NCI-H446 (cell line): Measurements from ENCODE around the gene RTN4.

ENCODE experiments used
- DNase-seq, 2 experiments: peaks; one replicate each; lab custom pipeline; 2025; lab: John Stamatoyannopoulos, UW

Gene RTN4

DNA sequence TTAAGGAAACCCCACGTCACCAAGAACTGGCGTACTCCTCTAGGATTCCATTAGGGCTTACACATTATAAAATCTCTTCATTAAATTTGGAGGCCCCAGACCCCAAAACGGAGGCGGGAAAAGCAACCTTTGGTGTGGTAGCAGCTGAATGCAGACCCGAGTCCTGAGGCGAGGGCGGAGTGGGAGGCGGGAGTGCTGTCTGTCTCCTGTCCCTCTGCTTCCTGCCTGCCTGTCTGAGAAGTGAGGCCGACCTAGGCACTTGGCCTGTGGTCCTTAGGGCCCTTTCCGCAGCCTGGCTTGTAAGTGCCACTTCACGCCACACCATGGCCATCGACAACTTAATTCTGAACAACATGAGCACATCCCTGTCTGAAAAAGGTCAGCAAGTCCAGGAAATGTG, 102.1 kb downstream of the RTN4 start:
- no peak for DNase-seq

DNA sequence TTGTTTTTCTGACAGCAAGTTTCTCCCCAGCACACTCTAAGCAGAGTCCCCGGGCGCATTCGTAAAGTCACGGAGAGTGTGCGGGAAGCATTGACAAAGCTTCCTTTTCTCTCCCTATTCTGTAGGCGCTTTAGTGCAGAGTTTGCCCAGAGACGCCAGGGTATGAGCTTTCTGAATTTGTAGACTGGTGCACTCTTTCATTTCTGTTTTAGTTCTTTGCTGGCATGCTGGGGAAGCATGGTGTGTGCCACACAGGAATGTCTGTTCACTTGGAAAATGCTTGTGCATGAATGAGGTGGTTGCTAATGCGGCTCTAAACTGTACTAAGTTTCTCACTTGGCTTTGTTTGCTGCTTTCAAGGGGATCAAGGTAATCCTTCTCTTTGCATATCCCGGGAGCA, 102.6 kb downstream of the RTN4 start:
- no peak for DNase-seq

DNA sequence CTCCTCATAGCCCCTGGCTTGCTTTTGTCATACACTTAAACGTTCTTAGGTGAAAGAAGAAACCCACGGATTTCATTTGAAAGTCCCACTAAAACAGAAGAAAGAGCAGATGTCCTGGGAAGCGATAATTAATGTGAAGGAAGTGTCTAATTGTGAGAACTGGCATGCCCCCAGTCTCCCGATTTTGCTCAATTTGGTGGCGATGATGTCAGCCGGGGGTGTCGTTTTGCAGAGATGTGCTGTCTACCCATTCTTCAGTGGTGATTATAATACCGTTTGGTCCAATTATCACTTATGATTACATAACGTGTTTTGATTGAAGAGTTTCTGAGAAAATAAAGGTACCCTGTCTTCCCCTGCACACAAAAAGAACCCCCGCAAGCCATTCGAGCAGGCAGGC, 103.1 kb downstream of the RTN4 start:
- DNase-seq: no peak

DNA sequence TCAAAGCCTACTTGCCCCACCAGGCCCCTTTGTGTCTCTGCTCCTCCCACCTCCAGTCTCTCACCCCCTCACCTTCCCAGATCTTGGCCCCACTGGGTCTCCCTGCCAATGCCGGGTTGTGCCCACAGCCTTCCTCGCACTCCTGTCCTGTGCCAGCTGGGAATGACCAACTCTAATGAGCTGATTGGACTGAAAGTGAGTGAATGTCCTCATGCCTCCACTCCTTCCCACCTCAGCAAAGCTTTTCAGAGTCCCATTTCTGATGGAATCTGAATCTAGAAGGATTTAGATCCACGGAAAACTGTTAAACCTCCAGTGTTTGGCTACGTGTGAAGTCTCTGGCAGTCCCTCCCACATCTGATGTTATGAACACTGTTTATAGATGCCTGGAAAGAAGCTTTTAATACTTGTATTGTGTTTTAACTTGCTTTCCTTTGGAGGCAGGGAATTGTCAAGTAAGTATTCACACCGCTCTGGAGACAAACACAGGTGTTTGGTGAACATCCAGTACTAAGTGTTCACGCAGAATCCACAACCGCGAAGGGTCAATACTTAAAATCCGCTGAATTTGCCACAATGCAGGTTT, 103.9 kb downstream of the RTN4 start:
- no peak for DNase-seq

DNA sequence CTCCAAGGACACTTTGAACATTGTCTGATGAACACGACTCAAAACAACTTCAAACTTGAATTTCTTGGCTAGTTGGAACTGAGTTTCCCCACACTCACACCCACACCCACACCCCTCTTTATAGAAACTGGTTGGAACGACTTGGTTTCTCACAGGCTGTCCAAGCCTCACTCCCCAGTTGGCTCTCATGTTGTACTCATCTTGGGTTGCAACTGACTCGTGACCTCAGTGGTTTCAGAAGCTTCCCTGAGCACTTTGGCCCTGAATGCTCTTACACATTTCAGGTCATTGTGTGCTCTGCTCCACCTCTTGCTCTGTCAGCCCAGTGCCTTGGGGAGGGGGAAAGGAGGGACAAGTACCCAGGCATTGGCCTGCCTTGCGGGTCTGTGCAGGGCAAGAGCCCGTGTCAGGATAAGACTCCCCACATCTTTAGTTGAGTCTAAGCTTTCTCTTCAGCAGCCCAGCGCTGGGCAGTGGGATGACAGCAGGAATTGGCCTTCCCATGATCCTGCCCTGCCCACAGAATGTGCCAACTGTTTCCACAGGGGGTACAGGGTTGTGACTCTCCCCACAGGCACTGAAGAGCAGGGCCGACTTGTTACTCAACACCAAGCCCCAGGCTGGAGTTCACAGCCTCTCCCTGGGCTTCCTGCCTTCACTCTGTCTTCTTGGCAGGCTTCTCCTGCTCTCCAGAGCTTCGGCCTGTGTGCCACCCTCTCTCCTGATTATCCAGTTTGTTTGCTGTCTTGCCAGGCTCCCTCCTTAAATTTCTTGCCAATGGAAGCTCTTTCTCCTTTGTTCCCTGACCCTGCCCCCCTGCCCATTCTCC, 104.6 kb downstream of the RTN4 start:
- peak; percentile 40 to 76 for DNase-seq

DNA sequence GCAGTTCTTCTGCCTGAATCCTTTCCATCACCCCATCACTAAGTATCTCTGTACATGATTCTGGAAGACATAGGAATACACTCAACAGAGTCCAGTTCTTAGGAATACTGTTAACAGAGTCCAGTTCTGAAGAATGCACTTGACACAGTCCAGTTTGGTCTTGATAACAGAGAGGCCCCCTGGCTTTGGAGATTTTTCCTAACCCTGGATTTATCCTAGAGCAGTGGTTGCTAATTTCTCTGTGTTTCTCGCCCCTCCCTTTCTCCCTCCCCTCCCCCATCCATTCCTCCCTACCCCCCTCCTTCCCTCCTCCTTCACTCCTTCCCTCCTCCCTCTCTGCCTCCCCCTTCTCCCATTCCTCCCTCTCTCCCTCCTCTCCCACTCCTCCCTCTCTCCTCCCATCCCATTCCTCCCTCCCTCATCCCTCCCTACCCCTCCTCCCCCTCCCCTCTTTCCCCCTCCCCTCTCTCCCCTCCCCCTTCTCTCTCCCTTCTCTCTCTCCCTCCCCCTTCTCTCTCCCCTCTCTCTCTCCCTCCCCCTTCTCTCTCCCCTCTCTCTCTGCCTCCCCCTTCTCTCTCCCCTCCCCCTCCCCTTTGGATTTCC, 105.4 kb downstream of the RTN4 start:
- DNase-seq: no peak

DNA sequence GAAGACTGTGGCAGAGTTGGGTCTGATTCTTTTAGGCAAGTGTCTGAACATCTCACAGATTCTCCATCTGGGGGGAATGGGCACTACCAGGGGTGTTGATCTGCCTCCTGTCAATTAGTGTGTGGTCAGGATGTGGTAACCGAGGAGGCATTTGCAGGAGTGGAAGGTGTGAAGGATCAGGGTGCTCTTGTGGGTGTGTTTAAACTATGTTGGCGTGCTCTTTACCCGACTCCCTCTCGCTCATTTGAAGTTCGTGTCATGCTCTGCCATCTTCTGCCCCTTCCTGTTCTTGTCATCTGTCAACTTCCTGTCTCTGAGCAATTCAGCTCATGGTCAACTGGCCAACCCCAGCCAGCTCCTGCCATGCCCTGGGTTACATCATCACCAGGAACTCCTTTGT, 107.9 kb downstream of the RTN4 start:
- DNase-seq: no peak

DNA sequence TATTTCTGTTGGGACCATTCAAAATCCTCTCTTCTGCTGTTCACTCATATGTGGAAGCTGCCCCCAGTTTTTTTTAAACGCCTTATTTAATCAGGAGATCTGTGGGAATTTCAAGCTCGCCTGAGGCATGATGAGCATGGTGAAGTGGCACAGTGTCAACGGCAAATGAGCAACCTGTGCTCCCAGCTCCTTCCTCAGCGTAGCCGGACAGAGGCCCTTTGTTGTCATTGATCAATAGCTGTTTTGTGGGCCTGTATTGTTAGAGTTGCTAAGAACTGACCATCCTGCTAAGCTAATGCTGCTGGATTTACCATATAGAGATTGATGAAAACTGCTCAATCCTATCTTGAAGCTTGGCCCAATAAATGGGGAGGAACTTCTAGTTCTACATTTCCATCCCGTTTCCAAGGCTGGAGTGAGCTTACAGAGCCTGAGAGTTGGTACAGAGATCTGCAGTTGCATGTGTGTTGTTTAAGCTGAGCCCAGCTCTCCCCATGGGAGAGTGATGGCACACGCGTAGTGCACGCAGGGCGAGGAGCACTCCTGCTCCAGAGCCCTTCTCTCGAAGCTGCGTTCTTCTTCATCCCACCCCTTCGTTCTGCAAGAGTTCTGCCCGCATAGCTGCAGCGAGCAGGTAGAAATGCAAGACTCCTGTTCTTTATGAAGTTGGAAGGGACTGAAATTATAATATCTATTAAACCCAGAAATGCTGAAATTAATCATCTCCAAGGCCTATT, 108.8 kb downstream of the RTN4 start:
- no peak for DNase-seq

DNA sequence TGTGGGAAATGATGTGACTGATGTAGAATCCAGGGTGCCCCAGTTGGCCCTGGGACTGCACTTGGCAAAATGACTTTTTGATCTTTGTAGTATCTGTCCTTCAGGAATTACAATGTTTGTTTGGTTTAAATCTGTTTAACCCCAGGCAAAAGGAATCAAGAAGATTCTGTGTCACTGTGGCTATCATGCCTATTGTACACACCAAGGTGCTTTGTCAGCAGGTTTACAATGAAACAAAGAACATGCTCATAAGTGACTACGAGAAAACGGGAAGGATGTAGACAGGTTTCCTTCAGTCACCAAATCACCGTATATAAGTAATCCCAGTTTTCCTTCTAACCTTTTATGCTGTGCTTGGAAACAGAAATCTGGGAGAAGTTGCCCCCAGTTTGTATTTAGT, 109.5 kb downstream of the RTN4 start:
- DNase-seq: no peak

DNA sequence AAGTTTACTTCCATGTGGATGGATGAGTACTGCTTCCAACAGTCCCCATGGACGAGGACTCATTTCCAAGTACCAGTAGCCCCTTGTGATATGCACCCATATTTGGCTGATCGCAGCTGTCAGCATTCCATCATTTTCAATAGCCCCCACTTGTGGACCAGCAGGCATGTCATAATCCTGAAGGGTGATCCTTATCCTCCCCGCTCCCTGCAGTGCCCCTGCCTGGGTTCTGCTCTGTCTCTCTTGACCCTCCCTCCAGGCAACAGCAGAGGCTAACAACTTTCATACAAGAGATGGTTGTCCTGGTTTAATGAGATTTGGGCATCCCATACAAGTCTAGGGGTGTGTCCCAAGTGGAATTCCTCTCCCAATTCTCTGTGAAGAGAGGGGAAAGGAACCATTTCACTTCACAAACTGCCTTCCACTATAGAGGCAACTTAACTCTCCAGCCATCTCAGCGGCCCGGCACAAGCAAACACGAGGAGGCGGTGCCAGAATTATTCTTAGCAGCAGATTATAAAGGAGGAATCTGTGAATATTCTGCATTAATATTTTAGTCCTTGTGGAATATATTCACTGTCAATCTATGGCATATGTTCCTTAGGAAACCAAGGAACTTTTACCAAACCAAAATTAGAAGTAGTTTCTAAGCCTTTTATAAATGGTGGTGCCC, 110.7 kb downstream of the RTN4 start:
- no peak for DNase-seq

DNA sequence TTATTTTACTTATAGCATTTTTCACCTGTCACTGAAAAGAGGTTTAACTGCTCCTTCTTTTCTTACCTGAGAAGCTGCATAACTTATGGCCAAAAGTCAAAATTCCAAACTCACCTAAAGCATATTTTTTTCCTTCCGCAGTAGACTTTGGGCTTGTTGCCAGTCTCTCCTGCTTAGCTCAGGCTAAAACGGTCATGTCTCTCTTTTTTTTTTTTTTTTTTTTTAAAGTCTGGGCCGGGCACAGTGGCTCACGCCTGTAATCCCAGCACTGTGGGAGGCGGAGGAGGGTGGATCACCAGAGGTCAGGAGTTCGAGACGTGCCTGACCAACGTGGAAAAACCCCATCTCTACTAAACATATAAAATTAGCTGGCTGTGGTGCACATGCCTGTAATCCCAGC, 113.5 kb downstream of the RTN4 start:
- DNase-seq: no peak

DNA sequence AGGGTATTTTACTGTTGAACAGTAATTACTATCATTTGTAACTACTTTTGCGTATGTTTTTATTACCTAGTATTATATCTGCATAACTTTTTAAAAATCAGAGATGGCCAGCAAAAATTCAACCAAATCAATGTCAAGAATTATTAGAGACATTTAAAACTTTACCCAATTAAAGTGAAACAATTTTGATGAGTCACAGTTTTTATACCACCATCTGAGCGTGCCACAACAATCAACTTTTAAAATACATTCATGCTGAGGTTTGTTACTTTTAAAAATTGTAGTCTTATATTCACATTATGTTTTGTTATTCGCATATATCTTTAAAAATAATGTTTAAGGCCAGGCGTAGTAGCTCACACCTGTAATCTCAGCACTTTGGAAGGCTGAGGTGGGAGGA, 114.9 kb downstream of the RTN4 start:
- DNase-seq: no peak

DNA sequence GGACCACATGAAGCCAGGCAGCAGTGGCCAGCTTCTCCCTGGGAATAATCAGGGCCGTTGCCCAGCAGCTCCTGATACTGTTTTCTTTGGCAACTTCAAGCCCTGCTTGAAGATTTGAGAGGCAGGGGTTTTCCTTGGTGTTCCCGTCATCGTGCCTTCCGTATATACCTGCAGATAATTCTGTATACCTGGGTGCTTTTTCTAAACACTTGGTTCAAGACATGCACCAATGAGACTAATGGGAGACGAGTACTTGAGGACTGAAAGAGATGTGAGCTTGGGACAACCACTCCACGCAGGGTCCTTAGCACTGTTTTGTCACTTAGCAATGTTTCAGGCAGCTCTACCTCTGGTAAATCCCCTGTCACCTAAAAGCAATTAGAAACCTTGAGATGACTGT, 118.8 kb downstream of the RTN4 start:
- no peak for DNase-seq

DNA sequence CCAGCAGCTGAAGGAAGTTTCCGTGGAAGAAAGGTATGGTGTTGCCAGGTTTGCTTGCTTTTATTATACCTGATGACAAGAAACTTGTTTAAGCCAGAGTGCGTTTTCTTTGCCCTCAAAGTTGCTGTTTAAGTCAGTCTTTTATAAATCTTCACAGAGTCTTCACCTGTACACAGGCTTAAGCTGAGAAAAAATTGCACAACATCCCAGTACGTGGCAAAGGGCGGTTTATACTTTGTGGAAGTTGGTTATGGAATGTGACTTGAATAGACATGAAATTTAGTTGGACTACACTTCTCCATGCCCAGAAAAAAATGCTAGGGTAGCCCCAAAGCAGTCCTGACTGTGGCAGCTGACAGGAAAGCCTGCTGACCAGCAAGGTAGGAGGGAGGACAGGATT, 121.5 kb downstream of the RTN4 start:
- DNase-seq: no peak

DNA sequence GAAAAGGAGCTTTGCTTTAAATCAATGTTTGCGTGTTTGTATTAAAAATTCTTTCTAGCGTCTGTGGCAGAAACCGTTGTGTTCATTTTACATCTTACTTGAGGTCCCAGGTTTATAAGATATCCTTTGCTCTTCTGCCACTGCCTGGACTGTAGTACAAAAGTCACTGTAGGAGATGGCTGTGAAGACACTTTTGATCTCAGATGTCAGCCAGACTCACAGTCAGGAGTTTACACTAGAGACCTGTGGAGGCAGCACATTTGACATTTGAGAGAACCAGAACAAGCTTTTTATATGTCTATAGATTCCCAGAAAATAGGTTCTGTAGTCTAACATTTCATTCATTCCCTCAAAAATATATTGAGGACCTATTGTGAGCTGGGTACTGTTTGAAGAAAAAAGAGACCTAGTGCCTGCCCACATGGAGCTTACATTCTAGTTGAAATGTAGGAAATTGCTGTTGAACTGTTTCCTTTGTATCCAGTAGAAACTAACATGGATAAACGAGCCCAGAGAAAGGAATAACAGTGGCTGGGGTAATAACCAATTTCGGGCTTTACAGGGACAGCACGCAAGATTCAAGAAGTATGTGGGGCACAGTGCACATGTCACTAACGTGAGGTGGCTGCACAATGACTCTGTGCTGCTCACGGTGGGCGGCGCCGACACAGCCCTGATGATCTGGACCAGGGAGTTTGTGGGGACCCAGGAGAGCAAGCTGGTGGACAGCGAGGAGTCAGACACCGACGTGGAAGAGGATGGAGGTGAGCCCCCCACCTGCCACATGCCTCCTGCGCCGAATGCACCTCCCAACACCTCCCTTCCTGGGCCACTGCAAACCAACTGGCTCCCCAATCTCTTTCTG, 122.3 kb downstream of the RTN4 start:
- no peak for DNase-seq

DNA sequence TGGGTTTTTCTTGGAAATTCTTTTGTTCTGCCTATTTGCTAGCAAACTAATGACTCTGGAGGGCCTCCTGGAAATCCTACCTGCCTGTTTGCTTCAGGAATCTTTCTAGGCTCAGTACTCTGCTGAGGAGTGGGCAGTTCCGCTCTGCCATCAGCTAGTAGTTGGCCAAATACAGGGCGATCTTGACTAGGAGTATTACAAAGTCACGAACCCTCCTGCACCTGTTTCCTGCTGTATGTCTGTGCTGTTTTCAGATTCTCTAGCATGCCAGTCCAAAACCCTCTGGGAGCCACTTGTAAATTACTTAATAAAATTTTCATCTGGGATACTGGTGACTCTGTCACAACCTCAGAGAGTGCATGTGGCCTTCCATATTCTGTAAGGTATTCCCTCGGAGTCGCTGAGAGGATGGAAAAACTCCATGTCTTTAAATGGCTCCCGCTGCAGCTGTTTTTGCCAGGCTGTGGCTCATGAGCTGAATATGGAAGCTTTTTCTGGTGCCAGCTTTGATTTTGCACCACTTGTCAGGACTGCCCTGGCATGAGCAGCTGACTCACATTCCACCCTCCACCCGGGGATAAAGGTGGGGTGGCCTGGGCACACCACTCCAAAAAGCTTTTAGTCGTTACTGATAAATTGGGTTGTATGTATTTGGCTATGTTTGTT, 123.0 kb downstream of the RTN4 start:
- no peak for DNase-seq

DNA sequence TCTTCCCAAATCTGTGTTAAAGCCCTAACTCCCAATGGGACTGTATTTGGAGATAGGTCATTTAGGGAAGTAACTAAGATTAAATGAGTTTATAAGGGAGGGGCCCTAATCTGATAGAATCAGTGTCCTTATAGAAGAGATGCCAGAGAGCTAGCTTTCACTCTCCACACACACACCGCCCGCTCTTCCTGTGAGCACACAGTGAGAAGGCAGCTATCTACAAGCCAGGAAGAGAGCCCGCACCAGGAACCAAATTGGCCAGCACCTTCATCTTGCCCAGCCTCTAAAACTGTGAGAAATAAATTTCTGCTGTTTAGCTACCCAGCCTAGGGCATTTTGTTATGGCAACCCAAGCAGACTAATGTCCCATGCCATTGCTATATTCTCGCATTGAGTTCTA, 125.2 kb downstream of the RTN4 start:
- no peak for DNase-seq

DNA sequence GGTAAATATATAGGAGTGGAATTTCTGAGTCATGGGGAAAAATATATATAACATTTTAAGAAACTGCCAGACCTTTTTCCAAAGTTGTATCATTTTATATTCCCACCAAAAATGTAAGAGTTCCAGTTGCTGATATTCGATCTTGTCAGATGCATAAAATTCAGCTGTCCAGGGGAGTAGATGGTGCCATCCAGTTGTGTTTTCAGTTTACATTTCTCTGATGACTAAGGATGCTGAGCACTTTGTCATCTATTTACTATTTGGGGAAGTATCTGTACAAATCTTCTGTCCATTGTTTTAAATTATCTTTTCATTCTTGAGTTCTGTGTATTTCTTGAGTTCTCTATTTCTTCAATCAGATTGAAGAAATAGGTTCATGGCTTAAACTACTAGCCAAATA, 126.1 kb downstream of the RTN4 start:
- no peak for DNase-seq
